A673 (cell line): ENCODE measurements around the gene SBK1. TPM values are rescaled to one million over a fixed set of nuclear protein-coding genes. Genes with fewer than 3 reads are reported as not detected.

Experiments used
- BruUV-seq: library from RNA; stranded (reverse); fragments of 400-500 nt; replicated peaks from 2 replicates; lab custom pipeline; 2021; lab: Mats Ljungman, UMichigan
- CTCF ChIA-PET: fragments of 300-600 bp; sonication (Branson Sonifier 250); formaldehyde crosslinking; loops from one replicate; lab custom pipeline; 2022; ENCODE audit warnings: antibody characterized with exemption; lab: Charles Lee
- POLR2A ChIA-PET: fragments of 300-600 bp; sonication (Branson Sonifier 250); formaldehyde crosslinking; loops from one replicate; lab custom pipeline; 2022; ENCODE audit warnings: antibody characterized with exemption; ENCODE audit not compliant: low non-redundant PET; lab: Charles Lee
- DNase-seq: peaks from one replicate; pipeline ENCODE4 v3.0.0-alpha.2; 2015; ENCODE audit warnings: low spot score
- H3K27ac ChIP-seq: fragments of 200-600 bp; sonication (generic); 2 replicates; pipeline ENCODE4 v1.5.1; 2016; ENCODE audit warnings: mixed run types, low read depth, mild to moderate bottlenecking, mixed read lengths, antibody characterized with exemption, low read length; ENCODE audit not compliant: poor library complexity, severe bottlenecking
- H3K27me3 ChIP-seq: fragments of 200-600 bp; sonication (generic); replicated peaks from 2 replicates; pipeline ENCODE4 v1.6.1; 2017; ENCODE audit warnings: mixed run types, low read depth, mild to moderate bottlenecking, mixed read lengths, antibody characterized with exemption, low read length; ENCODE audit not compliant: insufficient read depth, poor library complexity
- H3K36me3 ChIP-seq: fragments of 200-600 bp; sonication (generic); 2 replicates; pipeline ENCODE4 v1.6.1; 2016; ENCODE audit warnings: mixed run types, mild to moderate bottlenecking, mixed read lengths, antibody characterized with exemption, low read length; ENCODE audit not compliant: insufficient read depth, poor library complexity, severe bottlenecking
- H3K4me1 ChIP-seq: fragments of 200-600 bp; sonication (generic); 2 replicates; pipeline ENCODE4 v1.6.1; 2017; ENCODE audit warnings: mixed run types, mild to moderate bottlenecking, mixed read lengths, antibody characterized with exemption, low read length; ENCODE audit not compliant: insufficient read depth, poor library complexity, severe bottlenecking
- H3K4me3 ChIP-seq: fragments of 200-600 bp; sonication (generic); 2 replicates; pipeline ENCODE4 v1.5.1; 2016; ENCODE audit warnings: low read depth, mixed run types, mild to moderate bottlenecking, mixed read lengths, low read length; ENCODE audit not compliant: poor library complexity, severe bottlenecking
- H3K9me3 ChIP-seq: fragments of 200-600 bp; sonication (generic); 2 replicates; pipeline ENCODE4 v1.6.1; 2016; ENCODE audit warnings: mixed run types, low read depth, mild to moderate bottlenecking, mixed read lengths, antibody characterized with exemption, low read length; ENCODE audit not compliant: poor library complexity, severe bottlenecking
- EZH2 ChIP-seq: fragments of 200-600 bp; sonication (generic); IDR thresholded peaks from 2 replicates; pipeline ENCODE4 v1.6.1; 2017; ENCODE audit warnings: borderline replicate concordance, low read depth, mild to moderate bottlenecking, mixed read lengths, antibody characterized with exemption, low read length; ENCODE audit not compliant: poor library complexity, severe bottlenecking
- intact Hi-C: fragments of 100-400 bp; cut with micrococcal nuclease; formaldehyde crosslinking; loops from one replicate; pipeline ENCODE4 v1.10.0; 2022; ENCODE audit not compliant: unreplicated experiment
- total RNA-seq: library from RNA; stranded (reverse); gene quantifications from 2 replicates; pipeline ENCODE4 v1.2.3, GENCODE V29; 2021
- TF ChIP-seq, protein P1 (sequence below): fragments of 300-800, 200-600 bp; sonication (generic); conservative IDR thresholded peaks from 2 replicates; pipeline ENCODE4 v1.5.1; 2017; ENCODE audit warnings: low read depth, mild to moderate bottlenecking, antibody characterized with exemption, low read length, moderate library complexity, mixed read lengths

The SBK1 gene
- total RNA-seq, 1 experiment from 2014 or later = 22.2 TPM

DNA sequence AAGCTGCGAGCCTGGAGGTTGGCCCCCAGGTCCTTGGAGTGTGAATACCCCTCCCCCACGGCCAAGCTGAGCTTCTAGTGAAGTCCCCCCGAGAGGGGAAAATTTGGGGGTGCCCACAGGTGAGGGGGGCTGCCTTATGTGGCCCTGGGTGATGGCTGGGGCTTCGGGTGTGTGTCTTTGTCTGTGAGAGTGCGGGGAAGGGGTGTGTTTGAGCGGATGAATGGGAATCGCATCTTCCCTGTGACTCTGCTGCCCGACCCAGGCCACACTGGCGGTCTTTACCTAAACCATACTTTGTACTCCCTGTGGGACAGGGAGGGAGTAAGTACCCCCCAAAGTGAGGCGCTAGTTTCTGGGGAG lies 1.3 kb downstream of the SBK1 start:
- ChIA-PET CTCF (no interaction called here), POLR2A (no interaction called here)
- no peaks in the 10 kb centered on the region for H3K27me3 ChIP-seq
- intact Hi-C loops = no loop called here
- H3K36me3 ChIP-seq = no peaks in the 10 kb centered on the region
- peak overlapping the region; percentile 85 for H3K4me3 ChIP-seq
- no peak for TF ChIP-seq EZH2
- TF ChIP-seq, protein P1, sequence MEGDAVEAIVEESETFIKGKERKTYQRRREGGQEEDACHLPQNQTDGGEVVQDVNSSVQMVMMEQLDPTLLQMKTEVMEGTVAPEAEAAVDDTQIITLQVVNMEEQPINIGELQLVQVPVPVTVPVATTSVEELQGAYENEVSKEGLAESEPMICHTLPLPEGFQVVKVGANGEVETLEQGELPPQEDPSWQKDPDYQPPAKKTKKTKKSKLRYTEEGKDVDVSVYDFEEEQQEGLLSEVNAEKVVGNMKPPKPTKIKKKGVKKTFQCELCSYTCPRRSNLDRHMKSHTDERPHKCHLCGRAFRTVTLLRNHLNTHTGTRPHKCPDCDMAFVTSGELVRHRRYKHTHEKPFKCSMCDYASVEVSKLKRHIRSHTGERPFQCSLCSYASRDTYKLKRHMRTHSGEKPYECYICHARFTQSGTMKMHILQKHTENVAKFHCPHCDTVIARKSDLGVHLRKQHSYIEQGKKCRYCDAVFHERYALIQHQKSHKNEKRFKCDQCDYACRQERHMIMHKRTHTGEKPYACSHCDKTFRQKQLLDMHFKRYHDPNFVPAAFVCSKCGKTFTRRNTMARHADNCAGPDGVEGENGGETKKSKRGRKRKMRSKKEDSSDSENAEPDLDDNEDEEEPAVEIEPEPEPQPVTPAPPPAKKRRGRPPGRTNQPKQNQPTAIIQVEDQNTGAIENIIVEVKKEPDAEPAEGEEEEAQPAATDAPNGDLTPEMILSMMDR = no peak
- peak overlapping the region; percentile 78 for H3K27ac ChIP-seq
- no peaks in the 10 kb centered on the region for H3K9me3 ChIP-seq
- H3K4me1 ChIP-seq = no peaks in the 10 kb centered on the region
- no peak for DNase-seq
- TSS peak; percentile 22 for BruUV-seq

DNA sequence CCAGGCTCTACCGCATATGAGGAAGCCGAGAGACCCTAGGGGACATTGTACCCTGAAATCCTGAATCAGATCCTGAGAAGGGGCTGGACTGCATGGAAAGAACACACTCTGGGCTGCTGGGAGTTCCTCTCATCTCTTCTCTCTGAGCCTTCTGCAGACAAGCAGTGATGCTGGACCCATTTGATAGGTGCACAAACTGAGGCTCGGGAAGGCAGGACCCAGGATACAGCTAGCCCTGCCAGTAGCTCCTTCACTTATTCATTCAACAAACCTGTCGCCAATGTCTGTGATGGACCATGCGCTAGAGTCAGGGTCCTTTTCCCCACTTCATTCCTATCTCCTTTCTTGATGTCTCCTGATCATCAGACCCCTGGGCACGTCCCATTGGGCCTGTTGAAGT lies 1.9 kb downstream of the SBK1 start:
- intact Hi-C loops = no loop called here
- BruUV-seq = no TSS peak
- no peak for DNase-seq
- ChIA-PET POLR2A (no interaction called here), CTCF (no interaction called here)
- H3K9me3 ChIP-seq = no peaks in the 10 kb centered on the region
- no peak overlapping the region for H3K27ac ChIP-seq
- TF ChIP-seq, protein P1 = no peak
- TF ChIP-seq EZH2 = no peak
- no peaks in the 10 kb centered on the region for H3K27me3 ChIP-seq
- H3K4me3 ChIP-seq = peak overlapping the region; percentile 85
- H3K36me3 ChIP-seq = no peaks in the 10 kb centered on the region
- H3K4me1 ChIP-seq = no peaks in the 10 kb centered on the region

DNA sequence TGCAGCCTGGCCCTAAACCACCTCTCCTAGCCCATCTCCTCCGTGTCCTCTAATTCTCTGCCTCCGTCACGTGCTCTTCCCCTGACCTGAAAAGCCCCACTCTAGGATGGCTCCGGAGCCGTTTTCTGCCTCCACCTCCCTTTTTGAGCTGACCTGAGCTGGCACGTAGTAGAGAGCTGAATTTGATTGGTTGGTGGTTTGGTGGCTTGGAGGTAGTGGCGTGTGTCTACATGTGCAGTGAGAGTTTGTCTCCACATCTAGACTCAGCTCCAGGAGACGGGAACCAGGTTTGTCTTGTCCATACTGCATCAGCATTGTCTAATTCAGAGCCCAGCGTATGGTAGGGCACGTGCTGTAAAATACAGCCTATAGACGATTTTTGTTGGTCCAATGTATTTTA lies 3.0 kb downstream of the SBK1 start:
- no peak for DNase-seq
- Histone ChIP-seq H3K9me3 (no peaks in the 10 kb centered on the region), H3K27ac (no peak overlapping the region), H3K27me3 (no peaks in the 10 kb centered on the region), H3K36me3 (no peaks in the 10 kb centered on the region), H3K4me1 (no peaks in the 10 kb centered on the region), H3K4me3 (no peak overlapping the region)
- TF ChIP-seq, protein P1 = no peak
- no peak for TF ChIP-seq EZH2
- no TSS peak for BruUV-seq
- intact Hi-C loops = no loop called here
- CTCF ChIA-PET = no interaction called here
- POLR2A ChIA-PET = no interaction called here
